GM19328 (cell line): Measurements from ENCODE around the gene MAP7D1.
"Not testable (repeated sequence)": the region's sequence is repeated elsewhere in the genome, so short reads cannot be mapped to it uniquely, and the experiment has no call there.

Experiments used
- ATAC-seq: cut with Tn5 transposase; IDR thresholded peaks from one replicate; pipeline ENCODE4 v1.9.1; 2021; ENCODE audit warnings: mild to moderate bottlenecking, moderate library complexity; ENCODE audit not compliant: unreplicated experiment

The MAP7D1 gene

DNA sequence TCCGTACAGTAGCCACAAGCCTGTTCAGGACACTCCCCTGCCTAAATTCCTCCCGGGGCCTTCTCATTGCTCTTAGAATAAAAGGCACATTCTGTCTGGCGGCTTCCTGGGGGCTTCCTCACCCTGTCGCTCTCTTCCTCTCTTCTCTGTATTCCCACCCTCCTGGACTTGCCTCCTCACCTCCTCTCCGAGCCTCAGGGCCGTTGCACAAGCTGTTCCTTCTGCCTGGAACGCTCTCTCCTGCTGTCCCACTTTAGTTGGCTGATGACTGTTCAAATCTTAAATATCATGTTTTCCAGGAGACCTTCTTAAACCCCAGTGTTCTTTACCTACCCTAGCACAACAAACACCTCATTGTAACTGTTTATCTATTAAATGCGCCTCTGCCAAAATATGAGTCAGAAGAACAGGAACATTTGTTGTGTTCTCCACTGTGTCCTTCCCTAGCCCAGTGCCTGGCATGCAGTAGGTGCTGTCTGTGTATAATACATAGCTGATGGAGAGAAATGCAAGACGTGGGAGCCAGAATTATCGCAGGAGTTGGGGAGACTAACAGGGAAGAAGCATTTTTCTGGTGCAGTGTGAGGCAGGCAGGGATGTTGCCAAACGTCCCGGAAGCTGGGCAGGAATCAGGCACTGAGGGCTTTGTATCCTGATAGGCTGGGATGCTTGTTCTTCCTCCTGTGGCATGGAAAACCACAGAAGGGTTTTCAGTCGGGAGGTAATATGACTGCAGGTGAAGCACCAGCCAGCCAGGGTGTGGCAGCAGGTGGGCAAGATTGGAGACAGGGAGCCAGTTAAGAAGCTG lies 44.2 kb downstream of the MAP7D1 start:
- no peak for ATAC-seq

- no peak for ATAC-seq
Measured at GRCh38 chr1:36203027-36203553, 47.1 kb downstream of the MAP7D1 start.

DNA sequence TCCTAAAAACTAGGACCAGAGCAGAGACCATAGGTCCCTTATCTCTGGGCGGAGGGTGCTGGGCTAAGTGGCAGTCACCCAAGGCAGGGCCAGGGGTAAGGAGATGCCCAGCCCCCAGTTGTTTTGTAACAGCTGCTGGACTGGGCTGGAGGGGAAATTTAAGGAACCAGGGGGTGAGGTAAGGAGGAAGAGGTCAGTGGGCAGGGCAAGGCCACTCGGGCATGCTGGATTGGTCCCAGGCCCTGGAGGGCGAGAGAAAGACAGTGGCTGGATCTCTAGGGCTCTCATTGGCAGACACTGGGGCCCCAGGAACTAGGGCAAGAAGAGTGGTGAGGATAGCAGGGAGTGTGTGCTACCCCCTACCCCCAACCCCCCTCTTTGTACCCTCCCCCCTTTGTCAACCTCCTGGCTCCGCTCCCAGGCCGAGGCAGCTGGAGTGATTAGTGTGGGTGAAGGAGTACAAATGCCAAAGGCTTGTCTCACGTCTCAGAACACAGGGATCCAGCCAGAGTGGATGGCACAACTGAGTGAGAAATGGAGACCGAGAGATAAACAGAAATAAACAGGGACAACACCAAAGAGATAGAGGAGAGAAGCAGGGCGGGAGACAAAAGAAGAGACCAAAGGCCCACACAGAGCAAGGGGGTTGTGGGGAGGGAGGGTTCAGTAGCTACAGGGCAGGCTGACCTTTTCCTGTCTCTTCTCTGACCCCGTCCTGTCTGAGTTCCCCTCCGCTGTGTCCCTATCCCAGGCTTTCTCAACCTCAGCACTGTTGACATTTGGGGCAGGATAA lies 47.8 kb downstream of the MAP7D1 start:
- ATAC-seq: no peak

DNA sequence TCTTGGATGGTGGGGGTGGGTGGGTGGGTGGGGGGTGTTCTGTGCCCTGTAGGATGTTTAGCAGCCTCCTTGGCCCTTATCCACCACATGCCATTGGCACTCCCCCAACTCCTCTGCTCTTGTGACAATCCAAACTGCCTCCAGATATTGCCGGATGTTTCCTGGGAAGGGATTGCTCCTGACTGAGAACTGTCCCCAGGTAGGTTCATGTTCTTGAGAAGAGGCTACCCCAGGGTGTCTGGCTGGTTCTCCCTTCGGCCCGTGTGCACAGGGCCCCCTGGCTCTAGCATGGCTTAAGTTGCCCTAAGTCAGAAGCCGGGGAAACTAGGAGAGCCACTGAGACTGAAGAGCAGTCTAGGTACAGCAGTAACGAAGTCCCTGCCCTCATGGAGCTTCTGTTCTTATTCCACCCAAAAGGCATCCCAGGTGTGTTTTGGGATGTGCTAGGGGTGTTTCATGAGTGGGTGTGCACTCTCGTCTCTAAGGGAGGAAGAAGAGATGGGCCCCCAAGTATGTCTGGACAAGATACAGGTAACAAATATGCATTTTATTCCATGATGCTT lies 48.5 kb downstream of the MAP7D1 start:
- ATAC-seq: no peak

DNA sequence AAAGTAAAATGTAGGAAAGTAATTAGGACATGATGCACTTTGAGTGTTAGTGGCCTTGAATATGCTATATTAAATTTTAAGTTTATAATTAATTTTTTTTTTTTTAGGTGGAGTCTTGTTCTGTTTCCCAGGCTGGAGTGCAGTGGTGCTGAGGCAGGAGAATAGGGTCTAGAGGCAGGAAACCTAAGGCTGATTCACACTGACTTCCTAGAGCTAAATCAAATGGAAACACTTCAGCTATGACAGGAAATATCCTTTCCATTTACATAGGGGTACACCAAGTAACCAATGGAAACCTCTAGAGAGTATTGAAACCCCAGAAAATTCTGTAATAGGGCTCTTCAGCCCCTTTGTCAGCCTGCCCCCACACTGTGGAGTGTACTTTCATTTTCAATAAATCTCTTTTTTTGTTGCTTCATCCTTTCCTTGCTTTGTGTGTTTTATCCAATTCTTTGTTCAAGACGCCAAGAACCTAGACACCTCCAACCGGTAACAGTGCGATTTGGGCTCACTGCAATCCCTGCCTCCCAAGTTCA lies 50.4 kb downstream of the MAP7D1 start:
- ATAC-seq: no peak

- no peak for ATAC-seq
Measured at GRCh38 chr1:36207339-36207738, 51.4 kb downstream of the MAP7D1 start.

DNA sequence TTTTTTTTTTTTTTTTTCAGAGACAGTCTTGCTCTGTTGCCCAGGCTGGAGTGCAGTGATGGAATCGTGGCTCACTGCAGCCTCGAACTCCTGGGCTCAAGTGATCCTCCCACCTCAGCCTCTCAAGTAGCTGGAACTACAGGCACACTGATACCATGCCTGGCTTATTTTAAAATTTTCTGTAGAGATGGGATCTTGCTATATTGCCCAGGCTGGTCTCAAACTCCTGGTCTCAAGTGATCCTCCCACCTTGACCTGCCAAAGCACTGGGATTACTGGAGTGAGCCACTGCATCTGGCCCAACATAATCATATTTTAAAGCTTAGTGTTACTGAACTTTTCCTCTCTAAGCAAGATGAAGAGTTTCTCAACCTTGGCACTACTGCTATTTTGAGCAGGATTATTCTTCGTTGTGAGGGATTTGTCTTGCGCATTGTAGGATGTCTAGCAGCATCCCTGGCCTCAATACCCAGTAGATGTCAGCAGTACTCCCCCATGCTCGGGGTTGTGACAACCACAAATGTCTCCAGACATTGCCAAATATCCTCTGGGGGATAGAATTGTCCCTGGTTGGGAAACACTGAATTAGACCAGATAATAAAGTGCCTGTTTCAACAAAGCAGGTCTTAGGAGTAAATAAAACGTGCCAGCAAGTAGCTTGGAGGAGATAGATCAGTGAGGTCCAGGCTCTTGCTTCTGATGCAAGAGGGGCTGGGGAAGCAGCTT lies 53.2 kb downstream of the MAP7D1 start:
- no peak for ATAC-seq

DNA sequence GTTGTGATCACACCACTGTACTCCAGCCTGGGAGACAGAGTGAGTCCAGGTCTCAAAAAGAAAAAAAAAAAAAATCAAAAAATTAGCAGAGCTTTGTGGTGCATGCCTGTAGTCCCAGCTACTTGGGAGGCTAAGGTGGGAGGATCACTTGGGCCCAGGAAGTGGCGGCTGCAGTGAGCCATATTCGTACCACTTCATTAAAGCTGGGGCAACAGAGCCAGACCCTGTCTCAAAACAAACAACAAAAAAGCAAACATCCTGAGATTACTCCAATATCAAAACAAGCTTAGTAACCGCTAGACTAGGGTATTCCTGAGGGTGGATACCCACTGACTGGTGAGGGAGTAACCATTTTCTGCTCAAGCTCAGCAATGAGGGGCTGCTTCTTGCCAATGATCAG lies 55.3 kb downstream of the MAP7D1 start:
- no peak for ATAC-seq

DNA sequence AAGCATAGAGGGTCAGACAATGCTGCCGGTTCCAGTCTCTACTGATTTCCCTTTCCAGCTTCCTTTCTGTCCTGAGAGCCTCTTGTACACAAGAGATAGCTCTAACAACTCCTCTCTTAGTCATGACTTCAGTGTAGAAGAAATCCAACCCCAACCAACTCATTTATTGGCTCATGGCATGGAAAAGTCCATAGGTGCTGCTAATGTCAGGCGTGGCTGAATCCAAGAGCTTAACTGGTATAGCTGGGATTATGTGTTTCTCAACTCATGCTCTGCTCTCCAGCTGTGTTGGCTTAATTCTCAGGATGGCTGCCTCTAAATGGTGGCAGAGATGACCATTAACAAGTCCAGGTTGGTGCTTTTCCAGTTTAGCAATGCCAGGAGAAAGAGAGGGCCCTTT lies 55.9 kb downstream of the MAP7D1 start:
- no peak for ATAC-seq

DNA sequence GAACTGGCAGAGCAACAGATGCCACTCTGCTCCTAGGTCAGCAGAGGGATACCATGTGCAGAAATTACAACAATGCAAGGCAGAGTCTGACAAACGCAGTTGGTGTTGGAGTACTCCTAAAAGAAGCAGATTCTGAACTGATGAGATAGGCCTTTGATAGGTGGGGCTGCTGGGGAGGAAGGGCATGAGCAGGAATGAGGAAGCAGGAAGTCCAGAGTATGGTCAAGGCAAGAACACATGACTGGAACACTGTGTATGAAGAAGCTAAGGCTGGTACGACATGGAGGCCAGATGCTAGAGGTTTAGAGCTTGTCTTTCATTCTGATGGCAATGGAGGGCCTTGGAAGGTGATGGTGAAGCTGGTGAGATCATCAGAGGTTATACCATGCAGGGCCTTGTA lies 56.8 kb downstream of the MAP7D1 start:
- ATAC-seq: no peak

GRCh38 chr1:36217670-36218069 lies 61.7 kb downstream of the MAP7D1 start:
- no peak for ATAC-seq

DNA sequence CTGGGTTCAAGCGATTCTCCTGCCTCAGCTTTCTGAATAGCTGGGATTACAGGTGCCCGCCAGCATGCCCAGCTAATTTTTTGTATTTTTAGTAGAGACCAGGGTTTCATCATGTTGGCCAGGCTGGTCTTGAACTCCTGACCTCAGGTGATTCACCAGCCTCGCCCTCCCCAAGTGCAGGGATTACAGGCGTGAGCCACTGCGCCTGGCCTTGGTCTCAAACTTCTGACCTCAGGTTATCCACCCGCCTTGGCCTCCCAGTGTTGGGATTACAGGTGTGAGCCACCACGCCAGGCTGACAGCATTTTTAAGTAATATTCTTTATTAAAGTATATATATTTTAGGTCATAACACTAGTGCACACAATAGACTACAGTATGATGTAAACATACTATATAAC lies 65.9 kb downstream of the MAP7D1 start:
- not testable (repeated sequence) for ATAC-seq

DNA sequence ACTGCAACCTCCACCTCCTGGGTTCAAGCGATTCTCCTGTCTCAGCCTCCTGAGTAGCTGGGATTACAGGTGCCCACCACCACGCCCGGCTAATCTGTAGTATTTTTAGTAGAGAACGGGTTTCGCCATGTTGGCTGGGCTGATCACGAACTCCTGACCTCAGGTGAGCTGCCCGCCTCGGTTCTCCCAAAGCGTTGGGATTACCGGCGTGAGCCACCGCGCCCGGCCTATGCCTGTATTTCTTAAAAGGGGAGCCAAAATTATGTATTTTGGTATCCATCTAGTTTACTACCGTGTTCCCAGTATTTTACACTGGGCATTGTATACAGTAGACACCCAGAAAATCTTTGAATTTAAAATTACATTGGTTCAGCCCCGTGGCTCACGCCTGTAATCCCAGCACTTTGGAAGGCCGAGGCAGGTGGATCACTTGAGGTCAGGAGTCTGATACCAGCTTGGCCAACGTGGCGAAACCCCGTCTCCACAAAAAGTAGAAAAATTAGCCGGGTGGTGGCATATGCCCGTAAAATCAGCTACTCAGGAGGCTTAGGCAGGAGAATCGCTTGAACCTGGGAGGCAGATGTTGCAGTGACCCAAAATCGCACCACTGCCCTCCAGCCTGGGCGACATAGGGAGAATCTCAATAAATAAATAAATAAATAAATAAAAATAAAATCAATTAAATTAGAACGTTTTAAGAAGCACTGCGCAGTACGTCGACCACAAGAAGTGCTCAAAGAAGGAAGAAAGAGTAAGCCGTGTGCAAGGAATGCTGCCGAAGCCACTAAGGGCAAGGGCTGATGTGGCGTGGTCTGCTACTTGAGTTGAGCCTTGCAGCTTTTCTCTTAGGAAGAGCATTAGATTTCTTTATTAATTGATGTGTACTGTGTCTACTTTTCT lies 66.8 kb downstream of the MAP7D1 start:
- no peak for ATAC-seq

- peak; percentile 6 for ATAC-seq
Measured at GRCh38 chr1:36223381-36223995, 67.5 kb downstream of the MAP7D1 start.

- peak; percentile 92 for ATAC-seq
Measured at GRCh38 chr1:36223996-36224536, 68.1 kb downstream of the MAP7D1 start, which contains the start of gene THRAP3. THRAP3 (plus strand) TSS chr1:36224443; CDS start chr1:36282564, 58,121 bp downstream.

DNA sequence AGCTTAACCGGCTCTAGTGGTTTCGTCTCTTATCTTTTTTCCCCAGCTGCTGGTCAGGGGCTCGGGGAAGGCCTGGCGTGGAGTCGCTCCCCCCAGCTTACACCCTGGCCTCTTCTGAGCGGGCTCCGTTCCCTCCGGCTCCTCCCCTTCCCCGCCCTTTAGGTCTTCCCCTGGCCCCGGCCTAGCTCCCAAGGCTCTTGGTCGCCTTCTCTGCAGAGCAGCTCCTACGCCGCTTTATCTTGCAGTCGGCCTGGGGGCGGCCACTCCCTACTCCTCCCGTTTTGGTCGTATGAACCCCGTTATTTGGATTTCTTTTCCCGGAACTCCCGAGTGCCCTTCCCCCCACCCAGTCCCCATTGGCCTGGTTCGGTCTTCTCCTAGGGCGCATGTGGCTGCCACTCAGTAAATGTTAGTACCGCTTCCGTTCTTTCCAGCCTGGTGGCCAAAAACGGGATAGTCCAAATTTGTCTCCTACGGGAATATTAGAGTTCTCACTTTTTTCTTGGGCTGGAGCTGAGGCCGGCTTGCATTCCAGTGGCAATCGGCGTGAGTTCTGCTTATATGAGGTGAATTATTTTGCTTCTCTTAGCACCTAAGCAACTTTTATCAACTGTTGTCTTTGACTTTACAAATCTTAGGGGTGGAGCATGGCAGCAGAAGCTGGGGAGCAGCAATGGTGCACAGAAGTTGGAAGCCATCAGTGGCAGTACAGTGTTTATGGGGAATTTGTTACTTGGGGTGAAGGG lies 68.8 kb downstream of the MAP7D1 start:
- peak; percentile 43 for ATAC-seq

GRCh38 chr1:36225283-36225899 lies 69.4 kb downstream of the MAP7D1 start:
- ATAC-seq: no peak

- ATAC-seq: not testable (repeated sequence)
Measured at GRCh38 chr1:36230279-36230678, 74.3 kb downstream of the MAP7D1 start.
